GM13976 (cell line): ENCODE data around the gene PTPRM.

Source experiments
- DNase-seq: peaks from one replicate; pipeline ENCODE4 v3.0.0; 2012; ENCODE audit warnings: low spot score
- CTCF ChIP-seq: IDR thresholded peaks from 2 replicates; pipeline ENCODE4 v1.5.1; 2012; ENCODE audit warnings: borderline replicate concordance, mild to moderate bottlenecking; ENCODE audit not compliant: insufficient read depth; ENCODE audit errors: extremely low read depth, missing control alignments, control extremely low read depth
- in situ Hi-C: fragments of 300-500 bp; cut with MboI; formaldehyde crosslinking; loops from one replicate; pipeline ENCODE4 v1.12.0; 2022; ENCODE audit warnings: low sequenced_read_pairs, mixed read lengths, inconsistent platforms; ENCODE audit not compliant: unreplicated experiment

Gene PTPRM

GRCh38 chr18:7809455-7809854 is 242.3 kb downstream of the PTPRM start:
- no peak for TF ChIP-seq CTCF
- in situ Hi-C loops = no loop called here
- no peak for DNase-seq

DNA sequence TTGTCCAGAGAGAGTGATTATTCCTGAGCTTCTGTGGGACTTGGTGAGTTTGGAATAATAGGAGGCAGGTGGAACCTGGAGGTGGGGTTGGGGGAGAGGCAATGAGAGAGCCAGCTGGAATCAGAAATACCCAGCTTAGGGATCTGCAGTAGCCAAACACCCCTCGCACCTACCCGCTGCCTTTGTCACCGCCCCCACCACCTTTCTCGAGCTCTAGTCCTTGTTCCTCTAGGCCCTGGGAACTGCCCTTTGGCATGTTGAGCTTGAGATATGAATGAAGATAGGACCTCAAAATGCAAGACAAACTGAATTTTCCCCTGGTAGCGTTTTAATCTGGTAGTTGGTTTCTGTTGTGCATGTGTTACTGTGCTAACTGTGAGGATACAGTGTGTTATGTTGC is 242.9 kb downstream of the PTPRM start:
- DNase-seq = no peak
- in situ Hi-C loops = no loop called here
- TF ChIP-seq CTCF = no peak

- in situ Hi-C loops = no loop called here
- no peak for TF ChIP-seq CTCF
- DNase-seq = no peak
Observed at GRCh38 chr18:7812431-7813063, 245.4 kb downstream of the PTPRM start.

GRCh38 chr18:7813131-7813530 is 246.0 kb downstream of the PTPRM start:
- no peak for TF ChIP-seq CTCF
- no peak for DNase-seq
- in situ Hi-C loops = no loop called here

DNA sequence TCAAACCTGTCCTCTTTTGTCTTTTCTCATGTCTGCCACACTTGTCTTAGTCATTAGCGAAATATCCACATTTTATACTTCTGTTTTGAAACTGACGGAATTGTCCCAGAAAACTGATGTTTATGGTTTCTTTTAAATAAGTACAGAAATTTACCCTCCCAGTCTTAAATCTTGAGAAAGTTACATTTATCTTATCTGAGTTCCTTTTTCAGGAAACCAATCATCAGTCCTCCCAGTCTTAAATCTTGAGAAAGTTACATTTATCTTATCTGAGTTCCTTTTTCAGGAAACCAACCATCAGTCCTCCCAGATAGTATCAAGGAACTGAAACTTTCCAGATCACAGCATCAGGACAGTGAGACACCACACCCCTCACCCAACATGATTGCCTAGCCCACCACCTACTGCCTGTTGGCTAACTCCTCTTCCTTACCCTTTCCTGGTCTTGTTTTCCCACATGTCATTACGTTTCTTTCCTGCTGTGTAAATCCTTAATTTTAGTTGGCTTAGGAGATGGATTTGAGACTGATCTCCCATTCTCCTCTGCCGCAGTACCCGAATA is 247.7 kb downstream of the PTPRM start:
- in situ Hi-C loops = no loop called here
- no peak for TF ChIP-seq CTCF
- no peak for DNase-seq

DNA sequence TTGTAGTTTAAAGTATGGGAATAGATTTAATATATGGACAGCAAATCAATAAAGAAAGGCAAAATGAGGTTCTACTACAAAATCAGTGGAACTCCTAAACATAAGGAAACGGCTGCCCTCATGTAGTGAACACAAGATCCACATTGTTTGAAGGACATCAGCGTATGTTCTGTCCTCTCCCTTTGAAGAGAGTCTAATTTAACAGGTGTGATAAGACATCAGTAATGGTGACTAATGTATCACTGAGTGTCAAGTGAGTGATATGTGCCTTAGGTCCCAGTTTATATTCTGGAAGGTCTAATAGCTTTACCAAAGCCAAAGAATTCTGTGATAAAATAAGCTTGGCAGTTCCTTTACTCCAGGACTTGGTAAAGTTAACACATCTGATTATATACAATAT is 248.7 kb downstream of the PTPRM start:
- in situ Hi-C loops = no loop called here
- TF ChIP-seq CTCF = no peak
- no peak for DNase-seq
